AG10803 (cell line): Measurements from ENCODE around the gene KRT84.
A peak's percentile ranks its signal among the peaks of the same experiment; 100 is the strongest.

Source experiments
- DNase-seq: peaks from one replicate; pipeline ENCODE4 v3.0.0; 2010; ENCODE audit warnings: low read depth
- H3K4me3 ChIP-seq: 2 replicates; pipeline ENCODE4 v1.5.1; 2011; ENCODE audit warnings: mild to moderate bottlenecking, low read length, control low read depth
- CTCF ChIP-seq: conservative IDR thresholded peaks from 2 replicates; pipeline ENCODE4 v1.5.1; 2011; ENCODE audit warnings: mild to moderate bottlenecking, low read length, control low read depth, inconsistent platforms

KRT84 gene

GRCh38 chr12:52427083-52427482 lies 41.6 kb upstream of the KRT84 start:
- TF ChIP-seq CTCF = no peak
- no peak for DNase-seq
- no peak overlapping the region for H3K4me3 ChIP-seq

- DNase-seq = no peak
- H3K4me3 ChIP-seq = no peak overlapping the region
- TF ChIP-seq CTCF = no peak
These were observed 40.6 kb upstream of the KRT84 start for GRCh38 chr12:52426034-52426433.

- no peak overlapping the region for H3K4me3 ChIP-seq
- no peak for TF ChIP-seq CTCF
- DNase-seq = no peak
These were observed 40.0 kb upstream of the KRT84 start for GRCh38 chr12:52425466-52425865.

GRCh38 chr12:52423661-52424500 lies 38.4 kb upstream of the KRT84 start:
- no peak for TF ChIP-seq CTCF
- H3K4me3 ChIP-seq = no peak overlapping the region
- no peak for DNase-seq

- no peak overlapping the region for H3K4me3 ChIP-seq
- DNase-seq = no peak
- TF ChIP-seq CTCF = no peak
These were observed 37.6 kb upstream of the KRT84 start for GRCh38 chr12:52423035-52423434.

- TF ChIP-seq CTCF = no peak
- H3K4me3 ChIP-seq = no peak overlapping the region
- DNase-seq = peak; percentile 41
These were observed 34.2 kb upstream of the KRT84 start for GRCh38 chr12:52419656-52420055.

- no peak for TF ChIP-seq CTCF
- no peak for DNase-seq
- H3K4me3 ChIP-seq = no peak overlapping the region
These were observed 33.2 kb upstream of the KRT84 start for GRCh38 chr12:52418576-52419110.
